Type B pancreatic cell (in vitro differentiated cells): ENCODE data around the gene COL25A1. TPM values are rescaled to one million over a fixed set of nuclear protein-coding genes. Genes with fewer than 3 reads are reported as not detected.

Experiments
- DNase-seq: peaks from one replicate; pipeline ENCODE4 v3.0.0; 2021; ENCODE audit warnings: mixed read lengths; ENCODE audit not compliant: unreplicated experiment; ENCODE audit errors: extremely low spot score
- H3K27ac Mint-ChIP-seq: 2 replicates; pipeline ENCODE4 v1.8.0; 2021; ENCODE audit warnings: mild to moderate bottlenecking, mixed read lengths
- H3K27me3 Mint-ChIP-seq: 2 replicates; pipeline ENCODE4 v1.8.0; 2021; ENCODE audit warnings: mixed read lengths
- H3K36me3 Mint-ChIP-seq: 2 replicates; pipeline ENCODE4 v1.8.0; 2021; ENCODE audit warnings: mixed read lengths
- H3K4me1 Mint-ChIP-seq: one replicate; pipeline ENCODE4 v1.8.0; 2021; ENCODE audit warnings: mixed read lengths; ENCODE audit not compliant: unreplicated experiment
- H3K4me3 Mint-ChIP-seq: 2 replicates; pipeline ENCODE4 v1.8.0; 2021; ENCODE audit warnings: mild to moderate bottlenecking, mixed read lengths
- H3K9me3 Mint-ChIP-seq: 2 replicates; pipeline ENCODE4 v1.8.0; 2021; ENCODE audit warnings: mixed read lengths
- CTCF ChIP-seq: fragments of 200-600 bp; sonication (generic); conservative IDR thresholded peaks from 2 replicates; pipeline ENCODE4 v1.5.0; 2021; ENCODE audit warnings: antibody characterized with exemption, mild to moderate bottlenecking
- total RNA-seq: library from RNA; stranded (reverse); gene quantifications from 2 replicates; pipeline ENCODE4 v1.2.1, GENCODE V29; 2021; ENCODE audit warnings: low replicate concordance

Gene COL25A1
- total RNA-seq, 1 donor from 2014 or later, result 9.2 TPM

GRCh38 chr4:108953941-108954340 lies 348.5 kb downstream of the COL25A1 start:
- Mint-ChIP-seq H3K27ac (no peak overlapping the region), H3K4me3 (no peak overlapping the region), H3K36me3 (no peaks in the 10 kb centered on the region), H3K27me3 (peaks cover 12% of the 10 kb centered on the region), H3K4me1 (no peaks in the 10 kb centered on the region), H3K9me3 (peaks cover 3% of the 10 kb centered on the region)
- DNase-seq, result no peak
- no peak for TF ChIP-seq CTCF

GRCh38 chr4:108950158-108950915 lies 352.1 kb downstream of the COL25A1 start:
- Mint-ChIP-seq H3K4me1 (no peaks in the 10 kb centered on the region), H3K4me3 (no peak overlapping the region), H3K9me3 (peaks cover 3% of the 10 kb centered on the region), H3K36me3 (no peaks in the 10 kb centered on the region), H3K27ac (no peak overlapping the region), H3K27me3 (peaks cover 15% of the 10 kb centered on the region)
- no peak for TF ChIP-seq CTCF
- no peak for DNase-seq

- no peak overlapping the region for H3K27ac Mint-ChIP-seq
- no peaks in the 10 kb centered on the region for H3K36me3 Mint-ChIP-seq
- peaks cover 13% of the 10 kb centered on the region for H3K4me1 Mint-ChIP-seq
- H3K9me3 Mint-ChIP-seq, result peaks cover 3% of the 10 kb centered on the region
- TF ChIP-seq CTCF, result no peak
- no peak overlapping the region for H3K4me3 Mint-ChIP-seq
- DNase-seq, result no peak
- peaks cover 11% of the 10 kb centered on the region for H3K27me3 Mint-ChIP-seq
Measured at GRCh38 chr4:108947526-108947925, 354.9 kb downstream of the COL25A1 start.

- DNase-seq, result no peak
- Mint-ChIP-seq H3K4me3 (no peak overlapping the region), H3K27me3 (peaks cover 11% of the 10 kb centered on the region), H3K36me3 (no peaks in the 10 kb centered on the region), H3K9me3 (peaks cover 3% of the 10 kb centered on the region), H3K27ac (no peak overlapping the region), H3K4me1 (peaks cover 13% of the 10 kb centered on the region)
- no peak for TF ChIP-seq CTCF
Measured at GRCh38 chr4:108946237-108946636, 356.2 kb downstream of the COL25A1 start.

- H3K4me3 Mint-ChIP-seq, result no peak overlapping the region
- no peaks in the 10 kb centered on the region for H3K36me3 Mint-ChIP-seq
- no peak overlapping the region for H3K27ac Mint-ChIP-seq
- no peak for TF ChIP-seq CTCF
- no peak for DNase-seq
- peaks cover 4% of the 10 kb centered on the region for H3K9me3 Mint-ChIP-seq
- peaks cover 5% of the 10 kb centered on the region for H3K27me3 Mint-ChIP-seq
- peaks cover 13% of the 10 kb centered on the region for H3K4me1 Mint-ChIP-seq
Measured at GRCh38 chr4:108943976-108944591, 358.4 kb downstream of the COL25A1 start.
